DOHH2 (cell line): Measurements from ENCODE around the gene SF3A2.

Experiments used
- H3F3A ChIP-seq: fragments of 200-600 bp; sonication (generic), shearing (Covaris generic); 2 replicates; pipeline ENCODE4 v1.6.0; 2016; ENCODE audit warnings: antibody characterized with exemption, mild to moderate bottlenecking; ENCODE audit not compliant: control insufficient read depth, insufficient read depth
- H3K27ac ChIP-seq: fragments of 200-600 bp; sonication (generic); 2 replicates; pipeline ENCODE4 v1.5.1; 2014; ENCODE audit warnings: low read depth, mild to moderate bottlenecking, low read length, moderate library complexity
- H3K27me3 ChIP-seq: fragments of 200-600 bp; sonication (generic); 2 replicates; pipeline ENCODE4 v1.6.1; 2014; ENCODE audit warnings: mild to moderate bottlenecking, low read length, mixed read lengths; ENCODE audit not compliant: control insufficient read depth
- H3K36me3 ChIP-seq: fragments of 200-600 bp; sonication (generic); 2 replicates; pipeline ENCODE4 v1.6.1; 2014; ENCODE audit warnings: mild to moderate bottlenecking, low read length, moderate library complexity, mixed read lengths; ENCODE audit not compliant: control insufficient read depth
- H3K4me1 ChIP-seq: fragments of 200-600 bp; sonication (generic); 2 replicates; pipeline ENCODE4 v1.6.1; 2014; ENCODE audit warnings: mild to moderate bottlenecking, low read length, mixed read lengths; ENCODE audit not compliant: control insufficient read depth
- H3K4me2 ChIP-seq: fragments of 200-600 bp; sonication (generic); 2 replicates; pipeline ENCODE4 v1.6.0; 2014; ENCODE audit warnings: mild to moderate bottlenecking, low read length, moderate library complexity
- H3K4me3 ChIP-seq: fragments of 200-600 bp; sonication (generic); 2 replicates; pipeline ENCODE4 v1.5.1; 2014; ENCODE audit warnings: mild to moderate bottlenecking, low read length, mixed read lengths
- H3K79me2 ChIP-seq: fragments of 200-600 bp; sonication (generic); 2 replicates; pipeline ENCODE4 v1.6.1; 2014; ENCODE audit warnings: mild to moderate bottlenecking, low read length, mixed read lengths; ENCODE audit not compliant: control insufficient read depth
- H3K9me2 ChIP-seq: fragments of 200-600 bp; sonication (generic); replicated peaks from 2 replicates; pipeline ENCODE4 v1.6.1; 2014; ENCODE audit warnings: mild to moderate bottlenecking, low read length, mixed read lengths; ENCODE audit not compliant: control insufficient read depth
- H3K9me3 ChIP-seq: fragments of 200-600 bp; sonication (generic); 2 replicates; pipeline ENCODE4 v1.6.1; 2014; ENCODE audit warnings: antibody characterized with exemption, low read length, mixed read lengths; ENCODE audit not compliant: control insufficient read depth, insufficient read depth
- H4K20me1 ChIP-seq: fragments of 200-600 bp; sonication (generic); 2 replicates; pipeline ENCODE4 v1.6.0; 2014; ENCODE audit warnings: low read depth, mild to moderate bottlenecking, antibody characterized with exemption, low read length, moderate library complexity; ENCODE audit not compliant: control insufficient read depth, insufficient read depth
- EZH2phosphoT487 ChIP-seq: fragments of 200-600 bp; sonication (generic); IDR thresholded peaks from 2 replicates; pipeline ENCODE4 v1.6.1; 2017; ENCODE audit warnings: borderline replicate concordance, mild to moderate bottlenecking, antibody characterized with exemption, low read length, moderate library complexity, mixed read lengths
- TF ChIP-seq, protein P1 (sequence below): fragments of 200-600 bp; sonication (generic); IDR thresholded peaks from one replicate; pipeline ENCODE4 v1.5.1; 2014; ENCODE audit warnings: antibody characterized with exemption, mild to moderate bottlenecking, low read depth, low read length; ENCODE audit not compliant: poor library complexity, severe bottlenecking

Gene SF3A2

DNA sequence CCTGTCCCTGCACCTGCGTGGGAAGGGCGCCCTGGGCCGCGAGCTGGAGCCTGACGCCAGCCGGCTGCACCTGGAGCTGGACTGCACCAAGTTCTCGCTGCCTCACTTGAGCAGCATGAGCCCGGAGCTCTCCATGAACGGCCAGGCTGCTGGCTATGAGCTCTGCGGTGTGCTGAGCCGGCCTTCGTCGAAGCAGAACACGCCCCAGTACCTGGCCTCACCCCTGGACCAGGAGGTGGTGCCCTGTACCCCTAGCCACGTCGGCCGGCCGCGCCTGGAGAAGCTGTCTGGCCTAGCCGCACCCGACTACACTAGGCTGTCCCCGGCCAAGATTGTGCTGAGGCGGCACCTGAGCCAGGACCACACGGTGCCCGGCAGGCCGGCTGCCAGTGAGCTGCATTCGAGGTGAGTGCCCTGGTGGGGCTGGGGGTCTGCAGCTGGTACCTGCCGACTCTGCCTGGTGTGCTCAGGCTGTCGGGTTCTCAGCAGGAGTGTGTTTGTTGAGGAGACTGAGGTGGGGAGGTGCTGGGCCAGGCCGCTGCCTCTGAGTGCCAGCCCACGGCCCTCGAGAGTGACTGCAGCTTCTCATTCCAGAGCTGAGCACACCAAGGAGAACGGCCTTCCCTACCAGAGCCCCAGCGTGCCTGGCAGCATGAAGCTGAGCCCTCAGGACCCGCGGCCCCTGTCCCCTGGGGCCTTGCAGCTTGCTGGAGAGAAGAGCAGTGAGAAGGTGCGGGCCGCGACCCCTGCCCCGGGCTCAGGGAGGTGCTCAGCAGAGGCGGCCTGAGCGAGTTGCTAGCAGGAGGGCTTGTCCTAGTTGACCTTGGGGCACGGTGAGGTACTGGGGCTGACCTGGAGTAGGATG is 20.0 kb upstream of the SF3A2 start:
- Histone ChIP-seq H3K4me1 (peaks cover 32% of the 10 kb centered on the region), H3K4me3 (no peak overlapping the region), H3F3A (no peaks in the 10 kb centered on the region), H4K20me1 (no peaks in the 10 kb centered on the region), H3K36me3 (peaks cover 89% of the 10 kb centered on the region), H3K9me2 (no peaks in the 10 kb centered on the region), H3K9me3 (no peaks in the 10 kb centered on the region), H3K79me2 (no peaks in the 10 kb centered on the region; the same call in 1 of the 2 replicates), H3K27ac (no peak overlapping the region), H3K27me3 (no peaks in the 10 kb centered on the region), H3K4me2 (no peak overlapping the region)
- TF ChIP-seq EZH2phosphoT487: no peak
- TF ChIP-seq, protein P1, sequence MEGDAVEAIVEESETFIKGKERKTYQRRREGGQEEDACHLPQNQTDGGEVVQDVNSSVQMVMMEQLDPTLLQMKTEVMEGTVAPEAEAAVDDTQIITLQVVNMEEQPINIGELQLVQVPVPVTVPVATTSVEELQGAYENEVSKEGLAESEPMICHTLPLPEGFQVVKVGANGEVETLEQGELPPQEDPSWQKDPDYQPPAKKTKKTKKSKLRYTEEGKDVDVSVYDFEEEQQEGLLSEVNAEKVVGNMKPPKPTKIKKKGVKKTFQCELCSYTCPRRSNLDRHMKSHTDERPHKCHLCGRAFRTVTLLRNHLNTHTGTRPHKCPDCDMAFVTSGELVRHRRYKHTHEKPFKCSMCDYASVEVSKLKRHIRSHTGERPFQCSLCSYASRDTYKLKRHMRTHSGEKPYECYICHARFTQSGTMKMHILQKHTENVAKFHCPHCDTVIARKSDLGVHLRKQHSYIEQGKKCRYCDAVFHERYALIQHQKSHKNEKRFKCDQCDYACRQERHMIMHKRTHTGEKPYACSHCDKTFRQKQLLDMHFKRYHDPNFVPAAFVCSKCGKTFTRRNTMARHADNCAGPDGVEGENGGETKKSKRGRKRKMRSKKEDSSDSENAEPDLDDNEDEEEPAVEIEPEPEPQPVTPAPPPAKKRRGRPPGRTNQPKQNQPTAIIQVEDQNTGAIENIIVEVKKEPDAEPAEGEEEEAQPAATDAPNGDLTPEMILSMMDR: no peak

DNA sequence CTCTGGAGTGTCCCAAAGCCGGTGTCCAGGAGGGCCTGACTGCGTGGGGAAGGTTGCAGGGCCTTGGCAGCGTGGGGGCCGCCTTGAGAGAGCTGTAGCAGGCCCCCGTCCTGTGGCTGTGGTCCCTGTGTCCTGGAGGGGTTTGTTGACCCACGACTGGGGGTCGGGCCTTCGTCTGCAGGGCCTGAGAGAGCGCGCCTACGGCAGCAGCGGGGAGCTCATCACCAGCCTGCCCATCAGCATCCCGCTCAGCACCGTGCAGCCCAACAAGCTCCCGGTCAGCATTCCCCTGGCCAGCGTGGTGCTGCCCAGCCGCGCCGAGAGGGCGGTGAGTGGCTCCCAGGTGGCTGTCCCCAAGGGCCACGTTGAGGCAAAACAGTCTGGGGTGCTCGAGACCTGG is 19.0 kb upstream of the SF3A2 start:
- H3K9me3 ChIP-seq: no peaks in the 10 kb centered on the region
- H3K4me2 ChIP-seq: no peak overlapping the region
- peaks cover under 1% of the 10 kb centered on the region; the same call in 1 of the 2 replicates for H3F3A ChIP-seq
- H3K27me3 ChIP-seq: no peaks in the 10 kb centered on the region
- no peaks in the 10 kb centered on the region for H3K9me2 ChIP-seq
- H3K27ac ChIP-seq: no peak overlapping the region
- H4K20me1 ChIP-seq: no peaks in the 10 kb centered on the region
- H3K36me3 ChIP-seq: peaks cover 89% of the 10 kb centered on the region
- TF ChIP-seq, protein P1: no peak
- no peak for TF ChIP-seq EZH2phosphoT487
- peaks cover 42% of the 10 kb centered on the region for H3K4me1 ChIP-seq
- H3K79me2 ChIP-seq: no peaks in the 10 kb centered on the region; the same call in 1 of the 2 replicates
- H3K4me3 ChIP-seq: no peak overlapping the region

DNA sequence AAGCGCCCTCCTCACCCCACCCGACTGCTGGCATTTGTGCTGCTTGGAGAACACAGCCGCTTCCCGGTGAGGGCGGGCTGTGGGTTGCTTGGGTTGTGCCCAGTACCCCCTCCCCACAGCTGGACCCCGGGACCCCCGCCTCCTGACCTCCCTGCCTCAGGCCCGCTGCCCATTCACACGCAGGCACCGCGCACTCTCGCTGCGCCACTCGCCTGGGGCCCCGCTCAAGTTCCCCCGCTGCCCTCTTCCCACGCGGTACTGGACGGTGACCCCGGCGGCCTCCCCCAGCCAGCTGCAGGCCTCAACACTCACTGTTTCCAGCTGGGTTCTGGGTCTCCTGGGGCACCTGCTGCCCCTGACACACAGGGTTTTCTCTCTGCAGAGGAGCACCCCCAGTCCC is 16.9 kb upstream of the SF3A2 start:
- H3K36me3 ChIP-seq: peaks cover 85% of the 10 kb centered on the region
- no peaks in the 10 kb centered on the region for H3K9me3 ChIP-seq
- H3K79me2 ChIP-seq: no peaks in the 10 kb centered on the region; the same call in 1 of the 2 replicates
- TF ChIP-seq, protein P1: no peak
- no peak for TF ChIP-seq EZH2phosphoT487
- H3K27me3 ChIP-seq: no peaks in the 10 kb centered on the region
- peaks cover 51% of the 10 kb centered on the region for H3K4me1 ChIP-seq
- peaks cover 5% of the 10 kb centered on the region; the same call in 1 of the 2 replicates for H3F3A ChIP-seq
- H3K9me2 ChIP-seq: no peaks in the 10 kb centered on the region
- no peak overlapping the region for H3K4me3 ChIP-seq
- H4K20me1 ChIP-seq: no peaks in the 10 kb centered on the region
- no peak overlapping the region for H3K4me2 ChIP-seq
- no peak overlapping the region for H3K27ac ChIP-seq
